ENCODE measurements around the gene DIP2A. TPM values are rescaled to one million over a fixed set of nuclear protein-coding genes. Genes with fewer than 3 reads are reported as not detected.

DIP2A gene
- total and polyA plus RNA-seq, 2 of the 8 experiments (the other 6 are each of a cell fraction or from before 2014, with no cell fraction given) = 16.0 to 27.1 TPM

DNA sequence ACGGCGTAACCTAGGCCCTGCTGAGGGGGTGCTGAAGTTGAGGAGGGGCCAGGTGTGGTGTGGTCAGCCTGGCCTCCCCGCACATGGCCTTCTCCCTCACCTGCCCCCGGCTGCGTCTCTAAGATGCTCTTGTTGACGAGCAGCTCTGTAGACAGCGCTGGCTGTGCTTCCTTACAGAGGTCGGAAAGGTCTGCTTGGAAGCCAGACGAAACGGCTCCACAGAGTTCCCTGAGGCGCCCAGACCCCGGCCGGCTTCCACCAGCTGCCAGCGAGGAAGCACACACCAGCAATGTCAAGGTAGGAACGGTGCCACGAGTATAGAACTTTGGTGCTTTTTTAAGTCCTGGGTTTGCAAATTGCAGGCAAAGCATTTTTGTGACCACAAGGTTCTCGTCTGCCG is 18.8 kb upstream of the DIP2A start:
- CTCF ChIA-PET (ENCODE audit: partially characterized antibody) = no interaction called here

More for the DNA sequence above, 18.8 kb upstream of the DIP2A start:
- 90% methylated on average over 18 of the region's 18 CpGs; no CpG with 5 or more reads in 1 of the 2 experiments for WGBS, 2 experiments (ENCODE audit: extremely low coverage in 1 of 2, insufficient coverage in 1 of 2, insufficient read length in 1 of 2, insufficient replicate concordance in 2 of 2, low coverage in 1 of 2, low lambda C conversion rate in 2 of 2, missing lambda C conversion rate in 1 of 2)
- Histone ChIP-seq H3K79me1 (ENCODE audit: low read depth, low read length) (no peaks in the 10 kb centered on the region), H2BK120ac (replicated peaks; ENCODE audit: low read depth, low read length) (no peak overlapping the region), H3K4me2 (ENCODE audit: insufficient read depth in 1 of 2, low read depth in 2 of 2, low read length in 2 of 2) (no peak overlapping the region), H3K27ac (ENCODE audit: low read depth, low read length) (no peak overlapping the region), H2BK12ac (ENCODE audit: low read depth, low read length) (no peak overlapping the region), H3K18ac (ENCODE audit: extremely low read depth, low read length) (no peak overlapping the region), H2AK5ac (ENCODE audit: low read depth, low read length) (no peak overlapping the region), H4K5ac (ENCODE audit: insufficient read length, low read depth, low read length) (no peak overlapping the region), H2BK15ac (ENCODE audit: low read length) (no peak overlapping the region), H2AFZ (ENCODE audit: low read length) (no peak overlapping the region), H3K36me3 (ENCODE audit: control insufficient read depth in 2 of 4, insufficient read depth in 4 of 4, low read length in 3 of 4) (peaks cover 16 to 59% (median 33%) of the 10 kb centered on the region in 4 experiments), H4K91ac (replicated peaks; ENCODE audit: insufficient read length, low read length) (no peak overlapping the region), H3K23ac (ENCODE audit: insufficient read length) (no peak overlapping the region), H3K4me1 (replicated peaks in 1 of 4; ENCODE audit: control insufficient read depth in 3 of 4, insufficient read depth in 4 of 4, low read length in 3 of 4) (peaks cover 0 to 4% (median 0%) of the 10 kb centered on the region in 4 experiments; a peak in 1 of 7 replicates), H3K4me3 (ENCODE audit: extremely low read depth in 1 of 4, insufficient read depth in 2 of 4, low read depth in 3 of 4, low read length in 4 of 4) (no peak overlapping the region), H3K4ac (replicated peaks; ENCODE audit: insufficient read length, low read depth, low read length) (no peak overlapping the region), H2BK20ac (ENCODE audit: low read length) (no peak overlapping the region), H3K9ac (replicated peaks in 1 of 4; ENCODE audit: extremely low read depth in 1 of 4, low read depth in 3 of 4, low read length in 3 of 4) (no peak overlapping the region), H3K79me2 (ENCODE audit: control insufficient read depth in 1 of 2, insufficient read depth in 2 of 2, low read length in 2 of 2) (no peaks in the 10 kb centered on the region), H4K20me1 (replicated peaks in 1 of 2; ENCODE audit: control insufficient read depth in 1 of 2, insufficient read depth in 2 of 2, low read length in 2 of 2) (peaks cover 0 to 2% of the 10 kb centered on the region in 2 experiments), H3K9me3 (ENCODE audit: insufficient read depth in 2 of 2, low read depth in 1 of 2, low read length in 1 of 2) (no peaks in the 10 kb centered on the region), H3K27me3 (replicated peaks in 1 of 4; ENCODE audit: control insufficient read depth in 3 of 4, extremely low read depth in 1 of 4, insufficient read depth in 3 of 4, low read length in 3 of 4) (no peaks in the 10 kb centered on the region), H4K8ac (ENCODE audit: extremely low read depth, insufficient read depth, low read length) (no peak overlapping the region; the same call in 1 of the 2 replicates), H3K14ac (ENCODE audit: insufficient read length) (no peak overlapping the region), H3K23me2 (ENCODE audit: low read depth, low read length) (no peaks in the 10 kb centered on the region), H2BK5ac (ENCODE audit: low read depth, low read length) (no peak overlapping the region), H3K56ac (replicated peaks; ENCODE audit: insufficient read length, low read depth, low read length) (no peak overlapping the region)
- TF ChIP-seq MAFK (IDR thresholded peaks at IDR 0.05; ENCODE audit: low read depth, low read length) (no peak), CBX5 (IDR thresholded peaks at IDR 0.05; ENCODE audit: low read depth, low read length) (no peak), EZH2 (IDR thresholded peaks at IDR 0.05; ENCODE audit: low read depth, low read length, severe bottlenecking) (no peak), KDM5A (IDR thresholded peaks at IDR 0.05; ENCODE audit: low read length) (no peak), RFX5 (IDR thresholded peaks at IDR 0.05; ENCODE audit: borderline replicate concordance, low read depth, low read length) (no peak)
- TF ChIP-seq, protein P1, sequence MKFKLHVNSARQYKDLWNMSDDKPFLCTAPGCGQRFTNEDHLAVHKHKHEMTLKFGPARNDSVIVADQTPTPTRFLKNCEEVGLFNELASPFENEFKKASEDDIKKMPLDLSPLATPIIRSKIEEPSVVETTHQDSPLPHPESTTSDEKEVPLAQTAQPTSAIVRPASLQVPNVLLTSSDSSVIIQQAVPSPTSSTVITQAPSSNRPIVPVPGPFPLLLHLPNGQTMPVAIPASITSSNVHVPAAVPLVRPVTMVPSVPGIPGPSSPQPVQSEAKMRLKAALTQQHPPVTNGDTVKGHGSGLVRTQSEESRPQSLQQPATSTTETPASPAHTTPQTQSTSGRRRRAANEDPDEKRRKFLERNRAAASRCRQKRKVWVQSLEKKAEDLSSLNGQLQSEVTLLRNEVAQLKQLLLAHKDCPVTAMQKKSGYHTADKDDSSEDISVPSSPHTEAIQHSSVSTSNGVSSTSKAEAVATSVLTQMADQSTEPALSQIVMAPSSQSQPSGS (IDR thresholded peaks at IDR 0.05; ENCODE audit: low read length) = no peak
- POLR2A ChIA-PET (ENCODE audit: partially characterized antibody) = no interaction called here
- no peak for FAIRE-seq
- no peak for DNase-seq (ENCODE audit: low read depth in 1 of 2, low spot score in 2 of 2)
